Measurements from ENCODE around the gene GDPD5.

GDPD5 gene

DNA sequence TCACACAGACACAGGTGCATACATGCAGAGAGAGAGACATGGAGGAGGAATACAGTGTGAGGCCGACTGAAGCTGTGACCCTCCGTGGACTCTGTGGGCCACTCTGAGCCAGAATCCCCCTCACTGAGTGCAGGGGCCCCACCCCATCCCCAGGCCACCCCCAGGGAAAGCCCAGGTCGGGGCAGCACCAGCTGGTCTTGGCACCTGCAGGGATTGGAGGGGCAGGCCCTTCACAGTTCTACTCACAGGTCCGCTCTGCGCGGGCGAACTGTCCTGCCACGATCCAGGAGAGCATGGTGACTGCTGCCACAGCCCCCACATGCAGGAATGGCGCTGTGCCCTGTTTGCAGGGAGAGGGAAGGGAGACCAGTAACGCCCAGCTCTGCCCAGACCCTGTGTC is 76.5 kb downstream of the GDPD5 start:
- Histone ChIP-seq H3K4me2 (ENCODE audit: low read length) (no peak overlapping the region), H2AFZ (ENCODE audit: low read length) (no peak overlapping the region)
- TF ChIP-seq, protein P1, sequence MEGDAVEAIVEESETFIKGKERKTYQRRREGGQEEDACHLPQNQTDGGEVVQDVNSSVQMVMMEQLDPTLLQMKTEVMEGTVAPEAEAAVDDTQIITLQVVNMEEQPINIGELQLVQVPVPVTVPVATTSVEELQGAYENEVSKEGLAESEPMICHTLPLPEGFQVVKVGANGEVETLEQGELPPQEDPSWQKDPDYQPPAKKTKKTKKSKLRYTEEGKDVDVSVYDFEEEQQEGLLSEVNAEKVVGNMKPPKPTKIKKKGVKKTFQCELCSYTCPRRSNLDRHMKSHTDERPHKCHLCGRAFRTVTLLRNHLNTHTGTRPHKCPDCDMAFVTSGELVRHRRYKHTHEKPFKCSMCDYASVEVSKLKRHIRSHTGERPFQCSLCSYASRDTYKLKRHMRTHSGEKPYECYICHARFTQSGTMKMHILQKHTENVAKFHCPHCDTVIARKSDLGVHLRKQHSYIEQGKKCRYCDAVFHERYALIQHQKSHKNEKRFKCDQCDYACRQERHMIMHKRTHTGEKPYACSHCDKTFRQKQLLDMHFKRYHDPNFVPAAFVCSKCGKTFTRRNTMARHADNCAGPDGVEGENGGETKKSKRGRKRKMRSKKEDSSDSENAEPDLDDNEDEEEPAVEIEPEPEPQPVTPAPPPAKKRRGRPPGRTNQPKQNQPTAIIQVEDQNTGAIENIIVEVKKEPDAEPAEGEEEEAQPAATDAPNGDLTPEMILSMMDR (IDR thresholded peaks at IDR 0.05; ENCODE audit: low read length), result no peak
- TF ChIP-seq EZH2 (IDR thresholded peaks at IDR 0.05; ENCODE audit: borderline replicate concordance, low read length), result no peak

DNA sequence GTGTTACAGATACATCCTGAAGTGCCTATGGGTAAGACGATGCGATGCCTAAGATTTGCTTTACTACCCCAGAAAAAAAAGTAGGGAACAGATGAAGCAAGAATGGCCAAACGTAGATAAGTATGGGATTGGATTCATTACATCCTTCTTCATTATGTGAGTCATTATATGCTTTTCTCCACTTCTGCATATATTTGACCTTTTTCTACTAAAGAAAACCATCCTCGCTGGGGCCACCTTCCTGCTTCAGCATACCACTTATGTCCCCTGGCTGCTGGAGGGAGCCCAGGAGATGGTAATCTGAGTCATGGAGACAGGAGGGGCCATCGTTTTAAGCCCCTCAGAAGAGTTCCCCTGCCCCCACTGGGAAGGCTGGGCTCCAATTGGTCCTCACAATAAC is 78.3 kb downstream of the GDPD5 start:
- no peak for TF ChIP-seq EZH2 (IDR thresholded peaks at IDR 0.05; ENCODE audit: borderline replicate concordance, low read length)
- TF ChIP-seq, protein P1 (IDR thresholded peaks at IDR 0.05; ENCODE audit: low read length), result no peak
- H2AFZ ChIP-seq (ENCODE audit: low read length), result no peak overlapping the region
- H3K27me3 ChIP-seq (ENCODE audit: insufficient read depth, low read length), result peaks cover 12% of the 10 kb centered on the region; the same call in 1 of the 2 replicates

More for the DNA sequence above, 76.5 kb downstream of the GDPD5 start:
- no peak overlapping the region for H3K4me3 ChIP-seq (ENCODE audit: low read depth, low read length, poor library complexity, severe bottlenecking)
- no peaks in the 10 kb centered on the region for H3K9me2 ChIP-seq (ENCODE audit: low read depth, low read length)
- H3F3A ChIP-seq (ENCODE audit: insufficient read depth, low read length), result no peaks in the 10 kb centered on the region
- no peaks in the 10 kb centered on the region for H3K4me1 ChIP-seq (ENCODE audit: insufficient read depth, low read length, severe bottlenecking)
- H3K36me3 ChIP-seq (ENCODE audit: insufficient read depth, low read length), result no peaks in the 10 kb centered on the region; the same call in 1 of the 2 replicates
- no peak overlapping the region for H3K9ac ChIP-seq (ENCODE audit: low read length)
- H4K20me1 ChIP-seq (ENCODE audit: insufficient read depth, low read length), result no peaks in the 10 kb centered on the region
- no peak overlapping the region for H3K27ac ChIP-seq (ENCODE audit: low read depth, low read length, poor library complexity, severe bottlenecking)
- H3K9me3 ChIP-seq (ENCODE audit: low read length), result 0 out of 2 replicates have a peak, but pooled peaks cover 4% of the 10 kb centered on the region
- H3K27me3 ChIP-seq (ENCODE audit: insufficient read depth, low read length), result peaks cover 12% of the 10 kb centered on the region; the same call in 1 of the 2 replicates
- no peaks in the 10 kb centered on the region for H3K79me2 ChIP-seq (ENCODE audit: insufficient read depth, low read length)

DNA sequence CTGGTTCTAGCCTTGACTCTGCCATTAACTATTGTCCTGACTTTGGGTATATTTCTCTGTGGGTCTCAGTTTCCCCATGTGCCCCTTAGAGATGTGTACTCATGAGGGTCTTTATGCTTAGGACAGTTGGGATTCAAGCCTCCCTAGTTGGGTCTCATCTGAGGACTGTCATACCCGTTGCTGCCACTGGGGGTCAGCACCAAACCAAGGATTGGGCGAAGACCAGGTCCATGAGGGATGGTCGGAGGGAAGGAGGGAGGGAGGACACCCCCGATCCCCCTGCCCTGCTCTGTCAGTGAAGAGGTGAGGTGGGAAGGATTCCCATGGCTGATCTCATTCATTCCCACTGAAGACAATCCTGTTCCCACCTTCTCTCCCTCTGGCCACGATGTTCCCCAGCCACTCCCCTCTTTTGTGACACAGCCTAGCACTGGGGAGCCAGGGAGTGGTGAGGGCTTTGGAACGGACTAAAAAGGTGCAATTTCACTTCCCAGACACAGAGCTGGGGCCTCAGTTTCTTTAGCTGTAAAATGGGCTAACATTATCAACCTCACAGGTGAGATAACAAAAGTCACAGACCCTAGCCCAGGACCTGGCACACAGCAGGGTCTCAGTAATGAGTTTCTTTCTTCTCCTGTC is 80.3 kb downstream of the GDPD5 start:
- H3K36me3 ChIP-seq (ENCODE audit: insufficient read depth, low read length), result no peaks in the 10 kb centered on the region
- no peaks in the 10 kb centered on the region for H3F3A ChIP-seq (ENCODE audit: insufficient read depth, low read length)
- H4K20me1 ChIP-seq (ENCODE audit: insufficient read depth, low read length), result no peaks in the 10 kb centered on the region
- no peaks in the 10 kb centered on the region for H3K9me2 ChIP-seq (ENCODE audit: low read depth, low read length)
- H3K9me3 ChIP-seq (ENCODE audit: low read length), result no peaks in the 10 kb centered on the region
- H2AFZ ChIP-seq (ENCODE audit: low read length), result no peak overlapping the region
- no peaks in the 10 kb centered on the region for H3K27me3 ChIP-seq (ENCODE audit: insufficient read depth, low read length)
- no peak for TF ChIP-seq EZH2 (IDR thresholded peaks at IDR 0.05; ENCODE audit: borderline replicate concordance, low read length)
- TF ChIP-seq, protein P1 (IDR thresholded peaks at IDR 0.05; ENCODE audit: low read length), result peak; percentile 96
- H3K79me2 ChIP-seq (ENCODE audit: insufficient read depth, low read length), result no peaks in the 10 kb centered on the region
- H3K4me3 ChIP-seq (ENCODE audit: low read depth, low read length, poor library complexity, severe bottlenecking), result no peak overlapping the region
- no peak overlapping the region for H3K9ac ChIP-seq (ENCODE audit: low read length)
- H3K4me2 ChIP-seq (ENCODE audit: low read length), result no peak overlapping the region
- no peak overlapping the region for H3K27ac ChIP-seq (ENCODE audit: low read depth, low read length, poor library complexity, severe bottlenecking)
- no peaks in the 10 kb centered on the region for H3K4me1 ChIP-seq (ENCODE audit: insufficient read depth, low read length, severe bottlenecking)

More for the DNA sequence above, 78.3 kb downstream of the GDPD5 start:
- H3K79me2 ChIP-seq (ENCODE audit: insufficient read depth, low read length), result no peaks in the 10 kb centered on the region
- no peaks in the 10 kb centered on the region for H3K9me2 ChIP-seq (ENCODE audit: low read depth, low read length)
- no peak overlapping the region for H3K27ac ChIP-seq (ENCODE audit: low read depth, low read length, poor library complexity, severe bottlenecking)
- H3K4me2 ChIP-seq (ENCODE audit: low read length), result no peak overlapping the region
- no peaks in the 10 kb centered on the region for H4K20me1 ChIP-seq (ENCODE audit: insufficient read depth, low read length)
- 0 out of 2 replicates have a peak, but pooled peaks cover 4% of the 10 kb centered on the region for H3K9me3 ChIP-seq (ENCODE audit: low read length)
- H3K4me1 ChIP-seq (ENCODE audit: insufficient read depth, low read length, severe bottlenecking), result no peaks in the 10 kb centered on the region
- no peak overlapping the region for H3K4me3 ChIP-seq (ENCODE audit: low read depth, low read length, poor library complexity, severe bottlenecking)
- no peaks in the 10 kb centered on the region; the same call in 1 of the 2 replicates for H3K36me3 ChIP-seq (ENCODE audit: insufficient read depth, low read length)
- no peak overlapping the region for H3K9ac ChIP-seq (ENCODE audit: low read length)
- no peaks in the 10 kb centered on the region for H3F3A ChIP-seq (ENCODE audit: insufficient read depth, low read length)
